Osteoblast (primary cell): ENCODE measurements around the gene ADCYAP1R1. TPM values are rescaled to one million over a fixed set of nuclear protein-coding genes. Genes with fewer than 3 reads are reported as not detected.

ENCODE experiments used
- DNase-seq: peaks from one replicate; pipeline ENCODE4 v3.0.0; 2011; ENCODE audit warnings: low spot score, mixed read lengths; ENCODE audit not compliant: insufficient read length; ENCODE audit errors: missing footprints
- H2AFZ ChIP-seq: 2 replicates; pipeline ENCODE4 v1.6.0; 2011; ENCODE audit warnings: mild to moderate bottlenecking, low read length
- H3K27ac ChIP-seq: 2 replicates; pipeline ENCODE4 v1.5.1; 2011; ENCODE audit warnings: mild to moderate bottlenecking, low read depth, low read length, moderate library complexity
- H3K27me3 ChIP-seq: 2 replicates; pipeline ENCODE4 v1.6.0; 2012; ENCODE audit warnings: mild to moderate bottlenecking, control low read depth, inconsistent platforms, low read length, moderate library complexity; ENCODE audit not compliant: insufficient read depth
- H3K36me3 ChIP-seq: 2 replicates; pipeline ENCODE4 v1.5.1; 2011; ENCODE audit warnings: mild to moderate bottlenecking, low read length, control low read depth, moderate library complexity; ENCODE audit not compliant: insufficient read depth
- H3K4me1 ChIP-seq: 2 replicates; pipeline ENCODE4 v1.5.1; 2011; ENCODE audit warnings: mild to moderate bottlenecking, low read length, control low read depth, moderate library complexity; ENCODE audit not compliant: insufficient read depth
- H3K4me2 ChIP-seq: 2 replicates; pipeline ENCODE4 v1.6.0; 2011; ENCODE audit warnings: mild to moderate bottlenecking, low read length; ENCODE audit not compliant: insufficient read depth
- H3K4me3 ChIP-seq: fragments of 200-600 bp; sonication (generic); 3 replicates; pipeline ENCODE4 v1.5.1; 2012; ENCODE audit warnings: mild to moderate bottlenecking, low read length, inconsistent platforms; ENCODE audit not compliant: insufficient read depth
- H3K79me2 ChIP-seq: 2 replicates; pipeline ENCODE4 v1.6.0; 2012; ENCODE audit warnings: mild to moderate bottlenecking, low read length, control low read depth, inconsistent platforms; ENCODE audit not compliant: insufficient read depth
- H3K9me3 ChIP-seq: 2 replicates; pipeline ENCODE4 v1.5.1; 2011; ENCODE audit warnings: low read depth, low read length, control low read depth
- H4K20me1 ChIP-seq: 2 replicates; pipeline ENCODE4 v1.6.0; 2012; ENCODE audit warnings: mild to moderate bottlenecking, low read length, control low read depth; ENCODE audit not compliant: insufficient read depth
- CTCF ChIP-seq: IDR thresholded peaks from 2 replicates; pipeline ENCODE4 v1.5.1; 2011; ENCODE audit warnings: mild to moderate bottlenecking, low read depth, low read length, moderate library complexity; ENCODE audit errors: extremely low read depth
- total RNA-seq: library from RNA; depleted of rRNA; stranded (reverse); fragments of >200 nt; gene quantifications from 2 replicates; pipeline ENCODE4 v1.2.3, GENCODE V29; 2012

ADCYAP1R1 gene
- total RNA-seq, 1 donor: not detected

GRCh38 chr7:31095286-31096197 lies 43.4 kb downstream of the ADCYAP1R1 start:
- no peaks in the 10 kb centered on the region for H3K4me1 ChIP-seq
- no peak for TF ChIP-seq CTCF
- no peak overlapping the region for H3K27ac ChIP-seq
- no peaks in the 10 kb centered on the region for H3K79me2 ChIP-seq
- H3K27me3 ChIP-seq: peaks cover 3% of the 10 kb centered on the region
- no peak for DNase-seq
- H4K20me1 ChIP-seq: no peaks in the 10 kb centered on the region
- H2AFZ ChIP-seq: no peak overlapping the region
- no peak overlapping the region for H3K4me3 ChIP-seq
- no peak overlapping the region for H3K4me2 ChIP-seq
- no peaks in the 10 kb centered on the region for H3K36me3 ChIP-seq
- H3K9me3 ChIP-seq: no peaks in the 10 kb centered on the region

- Histone ChIP-seq H3K4me1 (no peaks in the 10 kb centered on the region), H3K36me3 (no peaks in the 10 kb centered on the region), H3K27ac (no peak overlapping the region), H3K4me3 (no peak overlapping the region), H3K27me3 (peaks cover 3% of the 10 kb centered on the region), H4K20me1 (no peaks in the 10 kb centered on the region), H3K9me3 (no peaks in the 10 kb centered on the region), H2AFZ (no peak overlapping the region), H3K4me2 (no peak overlapping the region), H3K79me2 (no peaks in the 10 kb centered on the region)
- no peak for DNase-seq
- TF ChIP-seq CTCF: no peak
Measured at GRCh38 chr7:31096198-31096876, 44.2 kb downstream of the ADCYAP1R1 start.

GRCh38 chr7:31096877-31097258 lies 44.8 kb downstream of the ADCYAP1R1 start:
- Histone ChIP-seq H2AFZ (no peak overlapping the region), H3K4me2 (no peak overlapping the region), H3K4me1 (no peaks in the 10 kb centered on the region), H3K79me2 (no peaks in the 10 kb centered on the region), H3K27ac (no peak overlapping the region), H4K20me1 (no peaks in the 10 kb centered on the region), H3K27me3 (peaks cover 3% of the 10 kb centered on the region), H3K36me3 (no peaks in the 10 kb centered on the region), H3K4me3 (no peak overlapping the region), H3K9me3 (no peaks in the 10 kb centered on the region)
- no peak for DNase-seq
- TF ChIP-seq CTCF: no peak
